Neural progenitor cell (in vitro differentiated cells): ENCODE measurements around the gene TCTN3. TPM values are rescaled to one million over a fixed set of nuclear protein-coding genes. Genes with fewer than 3 reads are reported as not detected.

Experiments used
- DNase-seq: peaks from one replicate; pipeline ENCODE4 v3.0.0-alpha.2; 2016; ENCODE audit warnings: low spot score
- H2AFZ ChIP-seq: fragments of 200-600 bp; sonication (generic); replicated peaks from 2 replicates; pipeline ENCODE4 v1.6.1; 2016; ENCODE audit warnings: antibody characterized with exemption
- H3F3A ChIP-seq: fragments of 200-600 bp; sonication (generic); 2 replicates; pipeline ENCODE4 v1.6.1; 2016; ENCODE audit warnings: antibody characterized with exemption, low read depth
- H3K27ac ChIP-seq: fragments of 200-600 bp; sonication (generic); 2 replicates; pipeline ENCODE4 v1.5.1; 2016; ENCODE audit warnings: mild to moderate bottlenecking
- H3K27me3 ChIP-seq: fragments of 200-600 bp; sonication (generic); 2 replicates; pipeline ENCODE4 v1.6.1; 2016; ENCODE audit warnings: mild to moderate bottlenecking, moderate library complexity
- H3K36me3 ChIP-seq: fragments of 200-600 bp; sonication (generic); 2 replicates; pipeline ENCODE4 v1.5.1; 2016
- H3K4me1 ChIP-seq: fragments of 200-600 bp; sonication (generic); 2 replicates; pipeline ENCODE4 v1.6.1; 2016; ENCODE audit warnings: mixed run types
- H3K4me2 ChIP-seq: fragments of 200-600 bp; sonication (generic); 2 replicates; pipeline ENCODE4 v1.6.1; 2016
- H3K4me3 ChIP-seq: fragments of 200-600 bp; sonication (generic); 2 replicates; pipeline ENCODE4 v1.5.1; 2016
- H3K79me2 ChIP-seq: fragments of 200-600 bp; sonication (generic); 2 replicates; pipeline ENCODE4 v1.6.1; 2016; ENCODE audit warnings: low read depth
- H3K9ac ChIP-seq: fragments of 200-600 bp; sonication (generic); 2 replicates; pipeline ENCODE4 v1.6.1; 2016
- H3K9me3 ChIP-seq: fragments of 200-600 bp; sonication (generic); 2 replicates; pipeline ENCODE4 v1.5.1; 2016; ENCODE audit warnings: low read depth
- H4K20me1 ChIP-seq: fragments of 200-600 bp; sonication (generic); 2 replicates; pipeline ENCODE4 v1.6.1; 2016; ENCODE audit warnings: low read depth
- H3K27ac Mint-ChIP-seq: 3 replicates; pipeline ENCODE4 v1.8.0; 2021; ENCODE audit warnings: mixed read lengths
- H3K27me3 Mint-ChIP-seq: 2 replicates; pipeline ENCODE4 v1.8.0; 2022; ENCODE audit warnings: low read depth, mild to moderate bottlenecking, inconsistent platforms, moderate library complexity, mixed read lengths; ENCODE audit not compliant: insufficient read depth
- H3K36me3 Mint-ChIP-seq: 3 replicates; pipeline ENCODE4 v1.8.0; 2021; ENCODE audit warnings: mixed read lengths
- H3K4me1 Mint-ChIP-seq: 3 replicates; pipeline ENCODE4 v1.8.0; 2021; ENCODE audit warnings: mixed read lengths
- H3K4me3 Mint-ChIP-seq: 3 replicates; pipeline ENCODE4 v1.8.0; 2021; ENCODE audit warnings: mild to moderate bottlenecking, moderate library complexity, mixed read lengths
- H3K9me3 Mint-ChIP-seq: 3 replicates; pipeline ENCODE4 v1.8.0; 2020; ENCODE audit warnings: mixed read lengths
- CTCF ChIP-seq: fragments of 200-600 bp; sonication (generic); IDR thresholded peaks from 2 replicates; pipeline ENCODE4 v1.5.1; 2017; ENCODE audit warnings: antibody characterized with exemption, mild to moderate bottlenecking
- EZH2 ChIP-seq: fragments of 200-600 bp; sonication (generic); IDR thresholded peaks from 2 replicates; pipeline ENCODE4 v1.6.1; 2017; ENCODE audit warnings: antibody characterized with exemption, mild to moderate bottlenecking, moderate library complexity
- EZH2phosphoT487 ChIP-seq: fragments of 200-600 bp; sonication (generic); IDR thresholded peaks from 2 replicates; pipeline ENCODE4 v1.6.1; 2017; ENCODE audit warnings: antibody characterized with exemption
- total RNA-seq: library from RNA; depleted of rRNA; stranded (reverse); fragments of >200 nt; gene quantifications from 2 replicates; pipeline ENCODE4 v1.2.3, GENCODE V29; 2015; ENCODE audit warnings: low replicate concordance

Gene TCTN3
- total RNA-seq, 1 donor from 2014 or later: 45.9 TPM

GRCh38 chr10:95716866-95717265 lies 23.1 kb upstream of the TCTN3 start:
- Histone ChIP-seq H3K4me3 (no peak overlapping the region), H3K36me3 (no peaks in the 10 kb centered on the region), H3K9ac (no peak overlapping the region), H3F3A (no peaks in the 10 kb centered on the region), H3K4me2 (no peak overlapping the region), H3K9me3 (no peaks in the 10 kb centered on the region), H3K27me3 (no peaks in the 10 kb centered on the region), H3K79me2 (no peaks in the 10 kb centered on the region), H2AFZ (no peak overlapping the region), H4K20me1 (no peaks in the 10 kb centered on the region), H3K27ac (no peak overlapping the region), H3K4me1 (no peaks in the 10 kb centered on the region)
- Mint-ChIP-seq H3K36me3 (no peaks in the 10 kb centered on the region), H3K27me3 (no peaks in the 10 kb centered on the region), H3K4me1 (no peaks in the 10 kb centered on the region), H3K4me3 (no peak overlapping the region), H3K27ac (no peak overlapping the region), H3K9me3 (no peaks in the 10 kb centered on the region)
- TF ChIP-seq CTCF: no peak
- TF ChIP-seq EZH2phosphoT487: no peak
- no peak for TF ChIP-seq EZH2
- no peak for DNase-seq

GRCh38 chr10:95716466-95716865 lies 22.7 kb upstream of the TCTN3 start:
- no peak overlapping the region for H2AFZ ChIP-seq
- no peaks in the 10 kb centered on the region for H3K4me1 ChIP-seq
- DNase-seq: no peak
- Mint-ChIP-seq H3K4me1 (no peaks in the 10 kb centered on the region), H3K9me3 (no peaks in the 10 kb centered on the region), H3K36me3 (no peaks in the 10 kb centered on the region), H3K27ac (no peak overlapping the region), H3K4me3 (no peak overlapping the region), H3K27me3 (peaks cover 2% of the 10 kb centered on the region)
- no peak overlapping the region for H3K4me2 ChIP-seq
- H3K79me2 ChIP-seq: no peaks in the 10 kb centered on the region
- no peak overlapping the region for H3K4me3 ChIP-seq
- no peaks in the 10 kb centered on the region for H3K27me3 ChIP-seq
- H3K9ac ChIP-seq: no peak overlapping the region
- H3F3A ChIP-seq: no peaks in the 10 kb centered on the region
- H3K9me3 ChIP-seq: no peaks in the 10 kb centered on the region
- no peaks in the 10 kb centered on the region for H3K36me3 ChIP-seq
- TF ChIP-seq CTCF (no peak), EZH2 (no peak), EZH2phosphoT487 (no peak)
- H4K20me1 ChIP-seq: no peaks in the 10 kb centered on the region
- H3K27ac ChIP-seq: no peak overlapping the region

- Histone ChIP-seq H3K9me3 (no peaks in the 10 kb centered on the region), H3K27me3 (no peaks in the 10 kb centered on the region), H3K27ac (no peak overlapping the region), H3K36me3 (no peaks in the 10 kb centered on the region), H3K79me2 (no peaks in the 10 kb centered on the region), H2AFZ (peak overlapping the region; percentile 24), H3F3A (no peaks in the 10 kb centered on the region), H4K20me1 (no peaks in the 10 kb centered on the region), H3K4me1 (no peaks in the 10 kb centered on the region), H3K4me2 (no peak overlapping the region), H3K4me3 (no peak overlapping the region), H3K9ac (no peak overlapping the region)
- Mint-ChIP-seq H3K36me3 (no peaks in the 10 kb centered on the region), H3K27ac (no peak overlapping the region), H3K27me3 (peaks cover 5% of the 10 kb centered on the region), H3K4me1 (no peaks in the 10 kb centered on the region), H3K9me3 (peaks cover 4% of the 10 kb centered on the region), H3K4me3 (no peak overlapping the region)
- no peak for TF ChIP-seq CTCF
- TF ChIP-seq EZH2: no peak
- TF ChIP-seq EZH2phosphoT487: no peak
- no peak for DNase-seq
These were observed 17.8 kb upstream of the TCTN3 start for GRCh38 chr10:95711492-95711891.

- no peaks in the 10 kb centered on the region for H3F3A ChIP-seq
- H3K4me2 ChIP-seq: no peak overlapping the region
- no peak overlapping the region for H2AFZ ChIP-seq
- TF ChIP-seq EZH2 (no peak), EZH2phosphoT487 (no peak), CTCF (no peak)
- H3K9ac ChIP-seq: no peak overlapping the region
- H3K4me3 ChIP-seq: no peak overlapping the region
- Mint-ChIP-seq H3K36me3 (no peaks in the 10 kb centered on the region), H3K27me3 (peaks cover 7% of the 10 kb centered on the region), H3K4me3 (peak overlapping the region; percentile 33), H3K9me3 (peaks cover 9% of the 10 kb centered on the region), H3K27ac (no peak overlapping the region), H3K4me1 (no peaks in the 10 kb centered on the region)
- no peaks in the 10 kb centered on the region for H3K36me3 ChIP-seq
- H3K27me3 ChIP-seq: no peaks in the 10 kb centered on the region
- H3K79me2 ChIP-seq: no peaks in the 10 kb centered on the region
- H3K27ac ChIP-seq: no peak overlapping the region
- H3K9me3 ChIP-seq: no peaks in the 10 kb centered on the region
- DNase-seq: no peak
- no peaks in the 10 kb centered on the region for H3K4me1 ChIP-seq
- H4K20me1 ChIP-seq: no peaks in the 10 kb centered on the region
These were observed 13.3 kb upstream of the TCTN3 start for GRCh38 chr10:95706990-95707389.
